Choroid plexus epithelial cell (primary cell): Measurements from ENCODE around the gene DYRK1A.
"Not testable (repeated sequence)": the region's sequence is repeated elsewhere in the genome, so short reads cannot be mapped to it uniquely, and the experiment has no call there.

Source experiments
- DNase-seq: peaks from one replicate; pipeline ENCODE4 v3.0.0-alpha.2; 2010; ENCODE audit warnings: low read depth
- H3K4me3 ChIP-seq: 2 replicates; pipeline ENCODE4 v1.5.1; 2011; ENCODE audit warnings: low read depth, mild to moderate bottlenecking, control low read depth, low read length, moderate library complexity
- CTCF ChIP-seq: conservative IDR thresholded peaks from 2 replicates; pipeline ENCODE4 v1.5.1; 2011; ENCODE audit warnings: low read depth, mild to moderate bottlenecking, control low read depth, inconsistent platforms, low read length, moderate library complexity

Gene DYRK1A

GRCh38 chr21:37546299-37546908 is 179.8 kb downstream of the DYRK1A start:
- no peak for TF ChIP-seq CTCF
- no peak for DNase-seq
- H3K4me3 ChIP-seq = no peak overlapping the region

- DNase-seq = peak; percentile 37
- H3K4me3 ChIP-seq = no peak overlapping the region
- TF ChIP-seq CTCF = no peak
Measured at GRCh38 chr21:37546949-37547614, 180.5 kb downstream of the DYRK1A start.

GRCh38 chr21:37547615-37548200 is 181.1 kb downstream of the DYRK1A start:
- no peak overlapping the region for H3K4me3 ChIP-seq
- DNase-seq = no peak

GRCh38 chr21:37548521-37548981 is 182.0 kb downstream of the DYRK1A start:
- DNase-seq = no peak
- TF ChIP-seq CTCF = no peak
- no peak overlapping the region for H3K4me3 ChIP-seq

More at GRCh38 chr21:37547615-37548200, 181.1 kb downstream of the DYRK1A start:
- no peak for TF ChIP-seq CTCF

- DNase-seq, H3K4me3 ChIP-seq: not testable (repeated sequence)
Measured at GRCh38 chr21:37549730-37550129, 183.2 kb downstream of the DYRK1A start.

- no peak for TF ChIP-seq CTCF
- H3K4me3 ChIP-seq = no peak overlapping the region
- no peak for DNase-seq
Measured at GRCh38 chr21:37550157-37550556, 183.6 kb downstream of the DYRK1A start.

- no peak for TF ChIP-seq CTCF
- DNase-seq = no peak
- peak overlapping the region; percentile 35 for H3K4me3 ChIP-seq
Measured at GRCh38 chr21:37550618-37551330, 184.2 kb downstream of the DYRK1A start.
